Cardiac fibroblast (primary cell): Measurements from ENCODE around the gene ADAP2.

ENCODE experiments used
- DNase-seq, 2 donors: peaks; one replicate each; pipeline versions ENCODE4 v3.0.0 to v3.0.0-alpha.2; 2010; ENCODE audit warnings: low read depth in 2 of 2
- H3K4me3 ChIP-seq, 2 donors: replicated peaks in 1 of 2; 1 replicate in 1 of 2; 2 replicates in 1 of 2; pipeline ENCODE4 v1.5.1; 2011; ENCODE audit warnings: low read depth in 2 of 2, low read length in 2 of 2, mild to moderate bottlenecking in 2 of 2, moderate library complexity in 1 of 2
- CTCF ChIP-seq: IDR thresholded peaks from one replicate; pipeline ENCODE4 v1.5.1; 2011; ENCODE audit warnings: low read depth, mild to moderate bottlenecking, low read length, inconsistent platforms

The ADAP2 gene

GRCh38 chr17:30950669-30951399, 29.1 kb downstream of the ADAP2 start:
- no peak for TF ChIP-seq CTCF
- H3K4me3 ChIP-seq = no peak overlapping the region
- DNase-seq = peak; percentile 92 to 95

GRCh38 chr17:30952638-30953393, 31.1 kb downstream of the ADAP2 start:
- no peak for DNase-seq
- no peak overlapping the region for H3K4me3 ChIP-seq
- TF ChIP-seq CTCF = no peak

GRCh38 chr17:30954046-30954830, 32.5 kb downstream of the ADAP2 start:
- no peak overlapping the region for H3K4me3 ChIP-seq
- no peak for TF ChIP-seq CTCF
- DNase-seq = peak in 1 of 2 donors; percentile 44

GRCh38 chr17:30956764-30957374, 35.1 kb downstream of the ADAP2 start:
- TF ChIP-seq CTCF = no peak
- DNase-seq = peak; percentile 19 to 26
- no peak overlapping the region for H3K4me3 ChIP-seq

- TF ChIP-seq CTCF = no peak
- DNase-seq = no peak
- H3K4me3 ChIP-seq = no peak overlapping the region
These were observed 36.0 kb downstream of the ADAP2 start for GRCh38 chr17:30957741-30958140.

- no peak for TF ChIP-seq CTCF
- no peak overlapping the region for H3K4me3 ChIP-seq
- peak in 1 of 2 donors; percentile 19 for DNase-seq
These were observed 36.4 kb downstream of the ADAP2 start for GRCh38 chr17:30958187-30958586.
